K562 (cell line): ENCODE data around the gene SLC37A3. TPM values are rescaled to one million over a fixed set of nuclear protein-coding genes. Genes with fewer than 3 reads are reported as not detected.

Experiments used
- ATAC-seq: fragments of 200-7000 bp; cut with Tn5 transposase; 3 replicates; pipeline ENCODE4 v1.9.1; 2020; ENCODE audit warnings: moderate library complexity
- BruUV-seq: library from RNA; stranded (reverse); fragments of 400-500 nt; replicated peaks from 2 replicates; lab custom pipeline; 2021; lab: Mats Ljungman, UMichigan
- CTCF ChIA-PET: fragments of 300-600 bp; formaldehyde crosslinking; extraction: SDS; loops from one replicate; lab custom pipeline; 2021; ENCODE audit warnings: low intra/inter-chr PET ratio; lab: Yijun Ruan, JAX
- POLR2A ChIA-PET: fragments of 300-600, 350-650 bp; sonication (Branson Sonifier 250); formaldehyde crosslinking; extraction: SDS; loops from one replicate; lab custom pipeline; 2021; ENCODE audit warnings: antibody characterized with exemption, inconsistent platforms; lab: Yijun Ruan, JAX
- DNase-seq, 4 experiments: peaks; one replicate each; pipeline versions ENCODE4 v3.0.0 to v3.0.0-alpha.2; 2011 to 2018; ENCODE audit warnings: low spot score in 3 of 4, mixed read lengths in 3 of 4; ENCODE audit errors: extremely low read depth in 1 of 4
- FAIRE-seq: peaks from 2 replicates; lab custom pipeline; 2011; peaks lifted over from hg19 to GRCh38; lab: Jason Lieb, UNC
- H2AFZ ChIP-seq: 2 replicates; pipeline ENCODE4 v1.6.0; 2011; ENCODE audit warnings: low read depth, low read length, control low read depth, inconsistent platforms
- H3K27ac ChIP-seq: fragments of 200-600 bp; 3 replicates; pipeline ENCODE4 v1.8.0; 2011; ENCODE audit warnings: low read depth, mild to moderate bottlenecking, control low read depth, inconsistent platforms, low read length, moderate library complexity, mixed read lengths; ENCODE audit errors: extremely low read depth
- H3K27me3 ChIP-seq, 2 experiments: fragments of 300-600 bp in 1 of 2; 2 replicates in 1 of 2; 3 replicates in 1 of 2; pipeline versions ENCODE4 v1.6.0 to v1.8.0; 2011; ENCODE audit warnings: inconsistent platforms in 2 of 2, low read length in 2 of 2, mild to moderate bottlenecking in 1 of 2, mixed read lengths in 1 of 2, moderate library complexity in 1 of 2; ENCODE audit not compliant: control insufficient read depth in 2 of 2, insufficient read depth in 2 of 2
- H3K36me3 ChIP-seq: fragments of 300-600 bp; 3 replicates; pipeline ENCODE4 v1.8.0; 2011; ENCODE audit warnings: mild to moderate bottlenecking, low read length, inconsistent platforms; ENCODE audit not compliant: control insufficient read depth, insufficient read depth
- H3K4me1 ChIP-seq, 2 experiments: fragments of 200-600 bp in 1 of 2; replicated peaks in 1 of 2; 2 replicates in 1 of 2; 3 replicates in 1 of 2; pipeline versions ENCODE4 v1.5.1 to v1.8.0; 2011; ENCODE audit warnings: inconsistent platforms in 2 of 2, low read length in 2 of 2, mild to moderate bottlenecking in 1 of 2, mixed read lengths in 1 of 2, moderate library complexity in 1 of 2; ENCODE audit not compliant: control insufficient read depth in 2 of 2, insufficient read depth in 2 of 2
- H3K4me2 ChIP-seq: 2 replicates; pipeline ENCODE4 v1.6.1; 2011; ENCODE audit warnings: low read length, control low read depth, inconsistent platforms, mixed read lengths; ENCODE audit not compliant: insufficient read depth
- H3K4me3 ChIP-seq: fragments of 200-600 bp; sonication (generic), shearing (Covaris generic); 2 replicates; pipeline ENCODE4 v1.5.1; 2016; ENCODE audit warnings: control low read depth, inconsistent platforms
- H3K79me2 ChIP-seq: fragments of 200-600 bp; 3 replicates; pipeline ENCODE4 v1.8.0; 2011; ENCODE audit warnings: low read length, inconsistent platforms; ENCODE audit not compliant: control insufficient read depth, insufficient read depth
- H3K9ac ChIP-seq, 2 experiments: 2 replicates each; pipeline versions ENCODE4 v1.6.0 to v1.6.1; 2011; ENCODE audit warnings: low read depth in 2 of 2, low read length in 2 of 2, control low read depth in 1 of 2, inconsistent platforms in 1 of 2, mild to moderate bottlenecking in 1 of 2, mixed read lengths in 1 of 2; ENCODE audit not compliant: insufficient read depth in 1 of 2
- H3K9me1 ChIP-seq: one replicate; pipeline ENCODE4 v1.6.0; 2011; ENCODE audit warnings: inconsistent platforms, mild to moderate bottlenecking, low read length, moderate library complexity; ENCODE audit not compliant: control insufficient read depth, insufficient read depth
- H3K9me3 ChIP-seq: replicated peaks from 2 replicates; pipeline ENCODE4 v1.5.1; 2011; ENCODE audit warnings: low read depth, low read length, inconsistent platforms; ENCODE audit not compliant: control insufficient read depth, insufficient read depth
- H4K20me1 ChIP-seq: replicated peaks from 2 replicates; pipeline ENCODE4 v1.6.1; 2011; ENCODE audit warnings: low read length, inconsistent platforms, mixed read lengths; ENCODE audit not compliant: control insufficient read depth, insufficient read depth
- ARNT ChIP-seq, 2 experiments: fragments of 450-650 bp; IDR thresholded peaks; 2 replicates each; pipeline ENCODE4 v1.6.1; 2016; ENCODE audit warnings: mild to moderate bottlenecking in 1 of 2
- ATF1 ChIP-seq, 2 experiments: fragments of 450-650 bp in 1 of 2; IDR thresholded peaks; 2 replicates each; pipeline ENCODE4 v1.6.1; 2016; ENCODE audit warnings: missing compliant biosample characterization in 1 of 2, missing genetic modification characterization in 1 of 2
- ATF7 ChIP-seq: fragments of 450-650 bp; IDR thresholded peaks from 2 replicates; pipeline ENCODE4 v1.7.1; 2014; ENCODE audit warnings: mild to moderate bottlenecking, moderate library complexity
- RBM25 ChIP-seq: fragments of 200-400 bp; formaldehyde crosslinking; IDR thresholded peaks from 2 replicates; pipeline ENCODE4 v1.6.1; 2018; ENCODE audit warnings: low read length, low read depth, moderate library complexity; ENCODE audit not compliant: severe bottlenecking
- ZNF121 ChIP-seq: sonication (generic); formaldehyde crosslinking; conservative IDR thresholded peaks from 2 replicates; pipeline ENCODE4 v1.8.0; 2022; ENCODE audit warnings: missing genetic modification reagents
- WGBS: fragments of 100-300 bp; shearing (Covaris generic); methylation state at CpG from one replicate; pipeline ENCODE4 v1.1.6; 2016; ENCODE audit warnings: low coverage, mixed read lengths; ENCODE audit not compliant: insufficient coverage; ENCODE audit errors: missing lambda C conversion rate; 5-methylcytosine and 5-hydroxymethylcytosine counted together
- in situ Hi-C: fragments of 300-500 bp; cut with MboI; formaldehyde crosslinking; loops from 4 replicates; pipeline ENCODE4 v1.15.0; 2018; ENCODE audit warnings: inconsistent platforms, mixed read lengths
- intact Hi-C: fragments of 100-400 bp; cut with micrococcal nuclease; formaldehyde crosslinking; loops from 2 replicates; pipeline ENCODE4 v1.14.2; 2022
- polyA plus RNA-seq, 8 experiments: library from polyadenylated mRNA; depleted of rRNA in 4 of 8; stranded (reverse) in 5 of 8; unstranded in 3 of 8; fragments of >200 nt; fragmentation: Nextera tagmentation in 2 of 8; fragmentation: Illumina TruSeq in 1 of 8; extraction: Ambion mirVana in 2 of 8; extraction: Trizol in 1 of 8; gene quantifications; 2 replicates each; pipeline versions ENCODE4 v1.2.1 to v1.2.3, GENCODE V29; 2011 to 2014; ENCODE audit warnings: inconsistent platforms in 1 of 8, missing spikeins in 1 of 8
- total RNA-seq, 7 experiments: library from RNA; depleted of rRNA in 6 of 7; stranded (reverse); fragments of >200 nt in 6 of 7; fragmentation: Illumina TruSeq in 2 of 7; extraction: Trizol in 2 of 7; gene quantifications; 2 replicates each; pipeline versions ENCODE4 v1.2.1 to v1.2.3, GENCODE V29; 2011 to 2021; ENCODE audit warnings: low replicate concordance in 1 of 7
- TF ChIP-seq, protein P1 (sequence below): IDR thresholded peaks from 2 replicates; pipeline ENCODE4 v1.6.1; 2011; ENCODE audit not compliant: insufficient read length; ENCODE audit errors: extremely low read depth
- TF ChIP-seq, protein P2 (sequence below): fragments of 250-450 bp; sonication (Bioruptor Pico); IDR thresholded peaks from 2 replicates; pipeline ENCODE4 v1.8.0; 2021; ENCODE audit warnings: moderate library complexity, mild to moderate bottlenecking, inconsistent platforms

SLC37A3 gene
- total and polyA plus RNA-seq, 9 of the 15 experiments (the other 6 are each of a cell fraction or from before 2014, with no cell fraction given), result 11.7 to 59.1 (median 26.8) TPM

DNA sequence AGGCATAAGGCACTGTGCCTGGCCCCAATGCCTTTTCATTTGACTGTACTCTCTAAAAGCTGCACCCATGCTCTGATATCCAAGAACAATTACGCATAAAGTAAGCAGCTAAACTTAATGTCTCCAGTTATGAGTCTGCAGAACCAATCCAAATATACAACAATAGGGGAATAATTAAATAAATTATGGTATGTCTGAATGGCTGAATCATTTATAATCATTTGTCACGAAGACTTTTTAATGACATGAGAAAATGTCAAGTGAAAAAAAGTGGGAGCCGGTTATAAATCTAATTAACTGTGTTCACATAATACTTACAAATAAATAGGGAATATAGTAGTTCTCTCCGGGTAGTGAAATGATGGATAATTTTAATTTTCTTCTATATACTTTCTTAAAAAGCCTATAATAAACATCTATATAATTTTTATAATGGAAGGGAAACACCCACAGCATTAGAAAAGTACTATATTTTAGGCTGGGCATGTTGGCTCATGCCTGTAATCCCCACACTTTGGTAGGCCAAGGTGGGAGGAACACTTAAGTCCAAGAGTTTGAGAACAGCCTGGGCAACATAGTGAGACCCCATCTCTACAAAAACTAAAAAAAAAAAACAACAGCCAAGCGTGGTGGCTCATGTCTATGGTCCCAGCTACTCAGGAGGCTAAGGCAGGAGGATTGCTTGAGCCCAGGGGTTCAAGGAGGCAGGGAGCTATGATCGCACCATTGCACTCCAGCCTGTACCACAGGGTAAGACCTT, 14.2 kb downstream of the SLC37A3 start:
- in situ Hi-C loops, result no loop called here

More for the DNA sequence above, 14.2 kb downstream of the SLC37A3 start:
- no TSS peak for BruUV-seq
- Histone ChIP-seq H3K9ac (no peak overlapping the region), H3K79me2 (peaks cover 40% of the 10 kb centered on the region), H3K27me3 (no peaks in the 10 kb centered on the region), H3K27ac (no peak overlapping the region), H3K36me3 (peaks cover 26% of the 10 kb centered on the region; the same call in 2 of the 3 replicates), H3K9me3 (no peaks in the 10 kb centered on the region), H3K4me1 (0 out of 5 replicates have a peak, but pooled peaks cover 0 to 2% of the 10 kb centered on the region in 2 experiments), H3K4me2 (no peak overlapping the region), H4K20me1 (peaks cover 5% of the 10 kb centered on the region; the same call in 1 of the 2 replicates), H3K9me1 (no peaks in the 10 kb centered on the region), H3K4me3 (no peak overlapping the region), H2AFZ (no peak overlapping the region)
- intact Hi-C loops, result no loop called here
- WGBS, result 81% methylated on average over 6 of the region's 6 CpGs
- FAIRE-seq (no peak), DNase-seq (no peak), ATAC-seq (no peak)
- POLR2A ChIA-PET, result interaction anchor here (0.6 to 2.4 kb wide), 7 partner anchors 9 to 114 kb away, joined by 3 to 15 read pairs (median 5); partner anchors contain the start of gene SLC37A3
- CTCF ChIA-PET, result no interaction called here
- TF ChIP-seq ARNT (IDR thresholded peaks at IDR 0.05), result no peak
- no peak for TF ChIP-seq ATF7
- TF ChIP-seq, protein P1, sequence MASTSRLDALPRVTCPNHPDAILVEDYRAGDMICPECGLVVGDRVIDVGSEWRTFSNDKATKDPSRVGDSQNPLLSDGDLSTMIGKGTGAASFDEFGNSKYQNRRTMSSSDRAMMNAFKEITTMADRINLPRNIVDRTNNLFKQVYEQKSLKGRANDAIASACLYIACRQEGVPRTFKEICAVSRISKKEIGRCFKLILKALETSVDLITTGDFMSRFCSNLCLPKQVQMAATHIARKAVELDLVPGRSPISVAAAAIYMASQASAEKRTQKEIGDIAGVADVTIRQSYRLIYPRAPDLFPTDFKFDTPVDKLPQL, result no peak
- TF ChIP-seq ZNF121 (CRISPR knock-in tag), result peak; percentile 84
- TF ChIP-seq, protein P2, sequence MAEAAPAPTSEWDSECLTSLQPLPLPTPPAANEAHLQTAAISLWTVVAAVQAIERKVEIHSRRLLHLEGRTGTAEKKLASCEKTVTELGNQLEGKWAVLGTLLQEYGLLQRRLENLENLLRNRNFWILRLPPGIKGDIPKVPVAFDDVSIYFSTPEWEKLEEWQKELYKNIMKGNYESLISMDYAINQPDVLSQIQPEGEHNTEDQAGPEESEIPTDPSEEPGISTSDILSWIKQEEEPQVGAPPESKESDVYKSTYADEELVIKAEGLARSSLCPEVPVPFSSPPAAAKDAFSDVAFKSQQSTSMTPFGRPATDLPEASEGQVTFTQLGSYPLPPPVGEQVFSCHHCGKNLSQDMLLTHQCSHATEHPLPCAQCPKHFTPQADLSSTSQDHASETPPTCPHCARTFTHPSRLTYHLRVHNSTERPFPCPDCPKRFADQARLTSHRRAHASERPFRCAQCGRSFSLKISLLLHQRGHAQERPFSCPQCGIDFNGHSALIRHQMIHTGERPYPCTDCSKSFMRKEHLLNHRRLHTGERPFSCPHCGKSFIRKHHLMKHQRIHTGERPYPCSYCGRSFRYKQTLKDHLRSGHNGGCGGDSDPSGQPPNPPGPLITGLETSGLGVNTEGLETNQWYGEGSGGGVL (CRISPR knock-in tag), result no peak
- no peak for TF ChIP-seq ATF1 (CRISPR knock-in tag; IDR thresholded peaks at IDR 0.05)
- no peak for TF ChIP-seq ATF1 (tag; IDR thresholded peaks at IDR 0.05)
- peak; percentile 12 for TF ChIP-seq RBM25
